SH-SY5Y (cell line): Measurements from ENCODE around the gene IPP.

Experiments used
- GATA2 ChIP-seq: IDR thresholded peaks from 2 replicates; pipeline ENCODE4 v1.6.1; 2011; ENCODE audit warnings: mild to moderate bottlenecking, low read depth, low read length
- GATA3 ChIP-seq: IDR thresholded peaks from 2 replicates; pipeline ENCODE4 v1.6.1; 2011; ENCODE audit warnings: low read depth, mild to moderate bottlenecking, low read length, moderate library complexity

Gene IPP

DNA sequence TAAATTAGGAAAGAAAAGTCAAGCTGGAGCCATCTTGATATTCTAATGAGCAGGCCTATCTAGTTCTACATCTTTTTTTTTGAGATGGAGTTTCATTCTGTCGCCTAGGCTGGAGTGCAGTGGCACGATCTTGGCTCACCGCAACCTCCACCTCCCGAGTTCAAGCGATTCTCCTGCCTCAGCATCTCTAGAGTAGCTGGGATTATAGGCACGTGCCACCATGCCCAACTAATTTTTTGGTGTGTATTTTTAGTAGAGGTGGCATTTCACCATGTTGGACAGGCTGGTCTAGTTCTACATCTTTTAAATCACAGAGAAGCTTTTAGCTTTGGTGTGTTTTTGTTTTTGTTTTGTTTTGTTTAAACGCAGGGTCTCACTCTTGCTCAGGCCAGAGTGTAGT is 55.6 kb downstream of the IPP start:
- TF ChIP-seq GATA2 = no peak
- no peak for TF ChIP-seq GATA3

DNA sequence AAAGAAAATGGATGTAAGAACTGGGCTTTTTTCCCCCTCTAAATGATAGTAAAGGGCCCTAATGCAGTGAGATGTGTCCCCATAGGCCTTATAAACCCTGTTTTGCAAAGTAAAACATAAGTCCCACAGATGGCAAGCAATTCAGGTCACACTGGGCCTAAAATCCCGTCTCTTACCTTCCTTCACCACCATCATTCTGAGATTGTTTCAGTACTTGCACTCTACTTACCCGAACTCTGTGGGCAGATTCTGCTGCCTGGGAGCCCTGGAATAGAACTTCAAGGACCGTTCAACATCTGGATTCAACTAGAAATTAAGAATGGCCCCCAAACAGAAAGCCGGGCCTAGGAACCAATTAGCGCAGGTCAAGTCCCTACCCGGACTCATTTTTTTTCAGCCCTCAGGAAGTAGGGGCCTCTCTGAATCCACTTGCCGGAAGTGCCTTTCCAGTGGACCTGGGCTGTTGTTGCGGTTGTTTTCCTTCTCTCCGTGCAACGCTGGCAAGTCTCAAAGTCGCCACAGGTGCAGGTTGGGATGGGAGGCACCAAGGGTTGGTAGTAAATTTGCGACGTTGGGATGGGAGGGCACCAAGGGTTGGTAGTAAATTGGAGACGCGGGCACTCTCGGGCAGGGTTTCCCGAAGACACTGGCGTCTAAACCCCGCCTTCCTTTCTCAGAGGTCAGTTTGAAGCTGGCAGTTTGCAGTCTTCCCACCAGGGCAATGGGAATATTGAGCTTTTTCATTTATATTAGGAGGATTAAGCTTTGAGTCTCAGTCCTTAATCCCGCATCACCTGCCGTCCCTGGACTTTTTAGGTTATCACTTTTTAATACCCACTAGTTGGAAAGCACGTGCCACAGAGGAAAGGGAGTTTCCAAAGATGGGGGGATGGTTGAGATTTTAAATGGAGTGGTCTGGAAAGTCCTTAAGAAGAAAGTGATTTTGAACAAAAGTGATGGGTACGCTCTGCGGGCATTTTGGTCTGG is 62.4 kb downstream of the IPP start, which contains the start of gene TMEM69:
TMEM69 (plus strand) TSS at position 428 of the 987 bp plus-strand sequence. CDS start 2,888 bp downstream, outside the sequence.
- no peak for TF ChIP-seq GATA2
- TF ChIP-seq GATA3 = no peak

DNA sequence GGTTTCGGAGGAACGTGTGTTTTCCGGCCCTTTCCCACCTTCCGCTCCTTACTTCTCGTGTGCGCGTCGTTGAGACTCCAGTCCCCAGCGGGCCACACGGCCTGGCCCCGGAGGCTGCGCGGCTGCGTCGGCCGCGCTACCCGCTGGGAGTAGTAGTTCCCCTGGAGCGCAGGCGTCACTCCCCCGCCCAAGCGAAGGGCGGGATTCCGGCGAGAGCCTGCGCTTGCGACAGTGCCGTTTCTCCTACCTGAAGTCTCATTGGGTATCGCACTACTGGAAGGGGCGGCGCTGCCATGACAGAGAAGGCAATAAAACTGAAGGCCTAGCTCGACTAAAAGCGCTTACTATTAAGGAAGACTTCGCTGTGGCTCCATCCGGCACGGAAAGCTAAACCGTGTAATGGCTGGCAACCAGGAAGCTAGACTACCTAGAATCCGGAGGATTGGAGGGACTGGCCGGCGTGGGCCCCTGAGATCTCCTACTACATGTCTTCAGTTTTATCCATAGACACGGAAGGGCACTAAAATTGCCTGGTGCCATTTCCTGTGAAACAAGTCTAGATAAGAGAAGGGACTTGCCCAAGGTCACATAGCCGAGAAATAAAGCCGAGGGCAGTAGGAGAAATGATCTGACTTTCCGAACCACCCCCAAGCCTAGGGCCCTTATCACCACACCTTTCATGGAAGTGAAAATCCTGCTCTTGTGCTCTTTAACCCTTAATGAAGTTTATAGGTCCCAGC is 63.3 kb downstream of the IPP start:
- TF ChIP-seq GATA3 = no peak
- TF ChIP-seq GATA2 = no peak

DNA sequence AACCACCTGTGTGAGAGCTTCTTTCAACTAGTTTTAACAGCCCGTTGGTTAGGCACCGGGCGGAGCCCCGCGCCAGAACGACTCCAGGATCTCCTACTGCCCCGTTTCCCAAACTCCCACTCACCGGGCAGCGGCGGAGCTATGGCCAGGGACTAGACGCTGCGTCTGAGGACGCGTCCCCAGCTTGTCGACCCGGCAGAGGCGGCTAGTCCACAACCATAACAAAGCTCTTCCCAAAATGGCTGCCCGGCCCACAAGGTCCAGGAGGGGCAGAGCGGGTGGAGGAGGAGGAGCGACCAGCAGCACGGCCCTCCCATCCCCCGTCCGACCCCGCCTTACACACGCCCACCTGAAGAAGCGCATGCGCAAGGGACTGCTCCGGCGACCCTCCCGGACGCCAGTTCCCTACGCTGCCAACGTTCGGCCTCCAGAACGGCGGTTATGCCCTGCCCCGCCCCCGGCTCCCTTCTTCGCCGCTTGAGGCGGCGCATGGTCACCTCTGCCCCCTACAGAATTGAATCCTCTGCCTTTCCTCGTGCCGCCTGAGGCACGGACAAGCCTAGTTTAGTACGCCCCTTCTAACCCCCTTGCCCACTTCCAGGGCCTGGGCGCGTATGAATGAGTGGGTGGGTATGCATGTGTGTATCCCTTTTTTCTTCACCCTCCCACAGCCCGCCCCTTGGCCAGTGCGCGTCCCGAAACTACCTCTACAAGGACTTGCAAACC is 64.0 kb downstream of the IPP start, which contains the start of gene GPBP1L1:
GPBP1L1 (minus strand) TSS at position 246 of the 726 bp plus-strand sequence. CDS start 27,446 bp downstream, outside the sequence.
- no peak for TF ChIP-seq GATA2

DNA sequence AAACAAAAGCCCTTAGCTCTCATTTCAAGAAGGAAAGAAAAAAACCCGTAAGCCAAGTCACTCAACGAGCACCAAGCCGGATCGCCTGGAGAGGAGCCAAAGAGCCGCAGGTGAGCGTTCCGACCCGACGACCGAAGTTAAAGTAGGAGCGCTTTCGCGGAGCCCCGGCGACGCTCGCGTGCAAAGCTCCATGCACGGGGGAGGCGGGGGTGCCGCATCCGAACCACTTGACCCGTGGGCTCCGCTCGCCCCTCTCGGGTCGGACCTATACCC is 64.5 kb downstream of the IPP start:
- TF ChIP-seq GATA2 (no peak), GATA3 (no peak)

DNA sequence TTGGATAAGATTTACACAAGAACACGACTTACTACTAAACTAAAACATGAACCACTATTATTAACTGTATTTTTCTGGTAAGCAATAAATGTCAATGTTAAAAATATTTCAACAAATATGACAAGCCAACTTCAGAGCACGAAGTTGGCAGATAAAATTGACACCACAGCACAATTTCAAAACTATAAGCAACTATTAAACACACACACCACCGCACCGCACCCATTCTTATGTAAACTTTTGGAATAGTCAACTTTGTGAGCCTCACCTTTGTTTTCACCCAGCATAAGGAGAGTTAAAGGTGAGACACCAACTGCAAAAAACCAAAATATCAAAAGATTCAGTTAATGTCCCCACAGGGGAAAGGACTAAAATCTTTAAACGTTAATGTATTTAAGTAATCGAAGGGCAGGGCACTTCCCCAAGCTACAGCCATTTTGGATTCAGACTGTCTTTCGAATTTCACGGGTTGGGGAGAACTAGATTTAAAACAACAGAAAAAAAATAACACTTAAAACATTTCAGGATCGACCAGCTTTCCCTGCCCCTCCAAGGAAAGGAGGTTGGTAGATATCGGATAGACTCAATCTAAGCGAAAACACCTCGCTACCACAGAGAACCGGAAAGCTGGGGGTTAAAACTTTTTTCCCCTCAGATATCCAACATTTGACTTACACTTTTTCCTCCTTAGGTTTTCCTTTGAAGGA is 65.0 kb downstream of the IPP start:
- TF ChIP-seq GATA3 (no peak), GATA2 (no peak)

DNA sequence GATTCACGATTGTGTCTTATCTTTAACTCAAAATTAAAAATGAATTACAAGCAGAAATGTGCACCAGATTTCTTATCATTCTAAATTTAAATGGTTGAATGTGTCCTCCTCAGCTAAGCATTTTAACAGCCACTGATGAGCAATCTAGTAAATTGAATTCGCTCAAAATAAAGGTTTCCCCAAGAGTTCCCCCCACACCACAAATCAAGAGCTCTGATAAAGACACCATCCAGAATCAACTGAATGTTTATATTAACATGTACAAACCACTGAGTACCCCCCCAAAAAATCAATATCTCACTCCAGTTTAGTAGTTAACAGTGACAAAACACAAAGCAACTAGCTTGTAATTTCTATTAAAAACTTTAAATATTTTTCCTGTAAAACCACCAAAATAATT is 66.1 kb downstream of the IPP start:
- TF ChIP-seq GATA2 (no peak), GATA3 (no peak)

DNA sequence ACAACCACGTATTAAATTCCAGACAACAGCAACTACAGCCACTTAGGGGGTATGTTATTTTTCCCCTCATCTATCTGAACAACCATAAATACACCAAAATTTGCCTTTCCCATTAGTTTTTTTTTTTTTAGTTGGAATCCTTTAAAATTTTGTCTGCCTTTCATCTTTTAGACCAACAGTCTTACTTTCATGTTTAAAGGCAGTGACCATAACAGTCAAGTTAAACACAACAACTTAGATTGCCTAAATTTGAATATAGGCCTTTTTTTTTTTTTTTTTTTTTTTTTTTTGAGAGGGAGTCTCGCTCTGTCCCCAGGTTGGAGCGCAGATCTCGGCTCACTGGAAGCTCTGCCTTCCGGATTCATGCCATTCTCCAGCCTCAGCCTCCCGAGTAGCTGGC is 67.5 kb downstream of the IPP start:
- TF ChIP-seq GATA2 (no peak), GATA3 (no peak)

DNA sequence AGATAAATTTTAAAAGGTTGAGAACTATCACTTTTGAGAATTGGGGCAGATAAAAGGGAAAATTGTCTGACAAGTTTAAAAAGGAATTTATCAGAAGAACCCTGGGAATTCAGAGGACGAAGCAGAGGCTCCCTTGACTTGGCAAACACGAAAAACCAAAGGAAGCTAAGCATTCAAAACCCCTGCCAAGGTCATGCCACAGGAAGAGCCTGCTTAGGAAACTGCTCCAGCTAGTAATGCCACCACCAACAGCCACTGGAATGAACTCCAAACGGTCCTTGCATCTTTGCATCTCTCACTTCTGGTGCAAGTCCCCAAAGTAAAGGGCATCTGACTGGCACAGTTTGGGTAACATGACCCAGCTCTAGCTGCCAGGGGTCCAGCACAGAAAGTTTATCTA is 71.3 kb downstream of the IPP start:
- no peak for TF ChIP-seq GATA3
- no peak for TF ChIP-seq GATA2

DNA sequence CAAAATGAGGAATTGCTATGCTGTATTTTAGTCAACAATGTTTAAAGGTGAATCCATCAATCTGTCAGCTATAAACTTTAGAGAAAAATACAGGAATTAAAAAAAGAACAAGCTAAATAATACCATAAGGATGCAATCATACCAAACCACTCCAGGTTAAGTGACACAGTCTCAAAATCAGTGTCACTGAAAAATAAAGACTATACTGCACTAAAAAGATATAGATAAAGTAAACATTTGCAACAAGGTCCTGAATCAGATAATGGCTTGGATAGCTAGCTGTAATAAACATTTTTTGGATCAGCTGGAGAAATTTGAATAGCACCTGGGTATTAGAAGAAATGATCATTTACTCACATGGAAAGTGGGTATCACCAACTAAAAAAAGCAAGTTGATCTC is 72.0 kb downstream of the IPP start:
- no peak for TF ChIP-seq GATA2

DNA sequence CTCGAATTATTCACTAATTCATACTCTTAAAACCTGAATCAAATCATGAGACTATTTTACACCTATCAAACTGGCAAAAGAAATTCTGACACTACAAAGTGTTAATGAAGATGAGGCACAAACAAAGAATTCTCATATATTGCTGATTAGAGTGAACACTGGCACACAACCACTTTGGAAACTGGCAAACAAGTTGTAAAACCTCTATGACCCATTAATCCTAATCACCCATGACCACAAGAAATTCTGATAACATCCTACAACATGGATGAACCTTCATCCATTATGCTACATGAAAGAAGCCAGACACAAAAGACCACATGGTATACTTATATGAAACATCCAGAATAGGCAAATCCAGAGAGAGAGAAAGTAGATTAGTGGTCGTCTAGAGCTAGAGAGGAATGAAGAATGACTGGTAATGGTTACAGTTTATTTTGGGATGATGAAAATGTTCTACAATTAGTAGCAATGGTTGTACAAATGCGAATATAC is 72.7 kb downstream of the IPP start:
- TF ChIP-seq GATA3 (no peak), GATA2 (no peak)

DNA sequence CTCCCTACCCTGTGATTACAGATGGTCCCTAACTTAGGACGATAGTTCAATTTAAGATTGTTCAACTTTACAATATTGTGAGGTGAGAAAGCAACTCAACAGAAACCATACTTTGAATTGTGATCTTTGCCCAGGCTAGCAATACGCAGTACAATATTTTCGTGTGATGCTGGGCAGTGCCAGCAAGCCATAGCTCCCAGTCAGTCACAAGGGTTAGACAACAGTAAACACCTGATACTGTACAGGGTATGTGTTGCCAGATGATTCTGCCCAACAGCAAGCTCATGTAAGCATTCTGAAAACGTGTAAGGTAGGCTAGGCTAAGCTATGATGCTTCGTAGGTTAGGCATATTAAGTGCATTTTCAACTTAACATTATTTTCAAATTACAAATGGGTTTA is 76.0 kb downstream of the IPP start:
- TF ChIP-seq GATA2 = no peak
- TF ChIP-seq GATA3 = no peak

DNA sequence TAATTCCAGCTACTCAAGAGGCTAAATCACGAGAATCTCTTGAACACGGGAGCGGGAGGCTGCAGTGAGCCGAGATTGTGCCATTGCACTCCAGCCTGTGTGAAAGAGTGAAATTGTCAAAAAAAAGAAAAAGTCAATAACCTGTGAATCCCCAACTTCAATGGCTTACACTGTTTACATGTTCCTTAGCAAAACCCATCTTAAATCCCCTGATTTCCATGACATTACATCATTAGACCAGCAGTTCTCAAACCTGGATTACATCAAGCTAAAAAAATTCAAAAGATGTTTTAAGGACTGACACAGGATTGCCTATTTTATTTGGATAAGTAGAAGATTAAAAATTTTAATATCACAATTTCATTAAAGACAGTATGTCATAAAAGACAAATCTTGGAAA is 76.5 kb downstream of the IPP start:
- TF ChIP-seq GATA3 = no peak
- no peak for TF ChIP-seq GATA2

DNA sequence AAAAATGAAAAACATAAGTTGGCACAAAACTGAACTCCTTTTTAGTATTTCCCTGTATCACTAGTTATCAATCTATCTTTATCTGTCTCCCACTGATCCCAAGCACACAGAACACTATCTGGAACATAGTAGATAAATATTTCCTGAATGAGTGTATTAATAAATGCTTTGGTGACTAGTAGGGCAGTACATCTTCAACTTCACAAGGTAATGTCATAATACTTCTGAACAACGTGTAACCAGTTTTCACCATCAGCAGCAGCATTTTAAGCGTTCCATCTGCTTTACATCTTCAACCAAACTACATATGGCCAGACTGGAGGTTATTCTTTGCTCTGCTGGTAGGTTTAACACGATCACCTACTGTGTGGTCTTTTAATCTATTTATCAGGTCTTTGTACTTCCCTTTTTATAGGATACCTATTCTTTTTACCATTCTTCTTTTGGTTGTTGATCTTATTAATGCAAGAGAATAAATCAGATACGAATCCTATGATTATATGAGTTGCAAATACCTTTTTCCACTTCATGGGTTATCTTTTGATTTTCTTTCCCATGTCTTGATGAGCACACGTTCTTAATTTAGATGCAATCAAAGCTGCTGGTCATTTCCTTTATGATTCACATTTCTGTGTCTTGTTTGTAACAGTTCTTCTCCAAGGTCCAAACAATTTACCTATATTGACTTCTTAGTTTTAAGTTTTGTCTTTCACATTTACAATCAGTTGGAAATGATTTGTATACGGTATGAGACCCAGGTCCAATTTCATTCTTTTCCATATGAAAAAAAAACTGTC is 80.4 kb downstream of the IPP start:
- no peak for TF ChIP-seq GATA2
- TF ChIP-seq GATA3 = no peak

DNA sequence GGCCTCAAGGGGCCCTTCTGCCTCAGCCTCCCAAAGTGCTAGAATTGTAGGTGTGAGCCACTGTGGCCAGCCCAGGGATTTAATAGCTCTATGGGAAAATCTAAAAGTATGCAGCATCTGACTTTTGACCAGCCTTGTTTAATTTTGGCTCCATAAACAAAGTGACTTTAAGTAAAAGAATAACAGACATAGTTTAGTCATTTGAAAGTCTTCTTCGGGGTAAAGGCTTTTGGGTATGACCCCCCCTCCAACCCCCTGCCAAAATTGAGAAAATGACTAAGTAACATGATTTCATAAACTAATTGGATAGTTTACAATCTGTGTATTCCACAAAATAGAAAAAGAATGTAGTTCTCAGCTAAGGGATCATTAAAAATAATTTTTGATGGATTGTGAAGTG is 81.1 kb downstream of the IPP start:
- TF ChIP-seq GATA3 (no peak), GATA2 (no peak)
